ENCODE data around the gene P3H1.
"Not testable (repeated sequence)": the region's sequence is repeated elsewhere in the genome, so short reads cannot be mapped to it uniquely, and the experiment has no call there.

Gene P3H1

GRCh38 chr1:42730002-42730401, 36.8 kb downstream of the P3H1 start:
- FAIRE-seq: no peak

DNA sequence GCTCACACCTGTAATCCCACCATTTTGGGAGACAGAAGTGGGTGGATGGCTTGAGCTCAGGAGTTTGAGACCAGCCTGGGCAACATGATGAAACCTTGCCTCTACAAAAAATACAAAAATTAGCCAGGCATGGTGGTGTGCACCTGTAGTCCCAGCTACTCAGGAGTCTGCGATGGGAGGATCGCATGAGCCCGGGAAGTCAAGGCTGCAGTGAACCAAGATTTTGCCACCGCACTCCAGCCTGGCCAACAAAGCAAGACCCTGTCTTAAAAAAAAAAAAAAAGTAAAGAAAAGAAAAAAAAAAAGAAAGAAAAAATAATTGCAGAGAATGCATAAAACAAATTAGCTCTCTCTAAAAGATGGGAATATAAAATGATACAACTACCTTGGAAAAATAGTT, 41.0 kb downstream of the P3H1 start:
- not testable (repeated sequence) for FAIRE-seq

DNA sequence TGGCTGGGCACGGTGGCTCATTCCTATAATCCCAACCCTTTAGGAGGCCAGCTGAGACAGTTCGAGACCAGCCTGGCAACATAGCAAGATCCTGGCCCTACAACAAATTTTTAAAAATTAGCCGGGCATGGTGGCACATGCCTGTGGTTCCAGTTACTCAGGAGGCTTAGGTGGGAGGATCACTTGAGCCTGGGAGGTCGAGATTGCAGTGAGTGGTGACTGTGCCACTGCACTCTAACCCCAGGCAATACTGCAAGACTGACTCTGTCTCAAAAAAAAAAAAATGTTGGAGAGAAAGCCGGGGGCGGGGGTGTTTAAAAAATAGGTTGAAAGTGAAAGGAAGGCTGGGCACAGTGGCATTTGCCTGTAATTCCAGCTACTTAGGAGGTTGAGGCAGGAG, 43.3 kb downstream of the P3H1 start:
- FAIRE-seq: no peak

DNA sequence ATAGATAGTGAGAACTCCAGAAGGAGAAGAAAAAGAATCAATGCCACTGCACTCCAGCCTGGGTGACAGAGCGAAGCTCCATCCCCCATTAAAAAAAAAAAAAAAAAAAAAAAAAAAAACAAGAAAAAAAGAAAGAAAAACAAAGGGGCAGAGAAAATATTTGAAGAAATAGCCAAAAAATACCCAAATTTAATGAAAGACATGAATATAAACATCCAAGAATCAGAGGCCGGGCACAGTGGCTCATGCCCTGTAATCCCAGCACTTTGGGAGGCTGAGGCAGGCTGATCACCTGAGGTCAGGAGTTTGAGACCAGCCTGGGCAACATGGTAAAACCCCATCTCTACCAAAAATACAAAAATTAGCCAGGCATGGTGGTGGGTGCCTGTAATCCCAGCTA, 44.4 kb downstream of the P3H1 start:
- FAIRE-seq: not testable (repeated sequence)

DNA sequence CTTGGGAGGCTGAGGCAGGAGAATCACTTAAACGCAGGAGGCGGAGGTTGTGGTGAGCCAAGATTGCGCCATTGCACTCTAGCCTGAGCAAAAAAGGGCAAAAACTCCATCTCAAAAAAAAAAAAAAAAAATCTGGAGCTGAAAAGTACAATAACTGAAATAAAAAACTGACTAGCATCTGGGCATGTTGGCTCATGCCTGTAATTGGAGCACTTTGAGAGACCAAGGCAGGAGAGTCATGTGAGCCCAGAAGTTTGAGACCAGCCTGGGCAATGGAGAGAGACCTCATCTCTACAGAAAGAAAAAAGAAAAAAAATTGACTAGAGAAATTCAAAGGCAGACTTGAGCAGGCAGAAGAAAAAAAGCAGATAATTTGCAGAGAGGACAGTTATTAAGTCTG, 44.9 kb downstream of the P3H1 start:
- FAIRE-seq: no peak

DNA sequence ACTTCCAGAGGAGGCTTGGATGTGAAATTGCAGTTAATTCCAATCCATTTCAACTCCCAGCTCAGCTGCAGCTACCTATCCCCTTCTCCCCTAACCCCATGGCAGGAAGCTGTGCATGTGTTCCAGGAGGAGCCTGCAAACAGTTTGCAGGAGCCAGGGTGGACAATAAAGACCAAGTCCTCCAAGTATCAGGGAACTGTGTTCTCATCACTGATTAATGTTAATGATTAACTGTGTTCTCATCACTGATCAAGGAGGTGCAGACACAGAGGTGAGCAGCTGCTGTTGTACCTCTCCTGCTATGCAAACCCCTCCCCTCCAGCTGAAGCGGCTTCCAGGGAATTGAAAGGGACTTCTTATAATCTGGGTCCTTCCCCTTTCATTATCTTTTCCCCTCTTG, 46.0 kb downstream of the P3H1 start:
- no peak for FAIRE-seq

DNA sequence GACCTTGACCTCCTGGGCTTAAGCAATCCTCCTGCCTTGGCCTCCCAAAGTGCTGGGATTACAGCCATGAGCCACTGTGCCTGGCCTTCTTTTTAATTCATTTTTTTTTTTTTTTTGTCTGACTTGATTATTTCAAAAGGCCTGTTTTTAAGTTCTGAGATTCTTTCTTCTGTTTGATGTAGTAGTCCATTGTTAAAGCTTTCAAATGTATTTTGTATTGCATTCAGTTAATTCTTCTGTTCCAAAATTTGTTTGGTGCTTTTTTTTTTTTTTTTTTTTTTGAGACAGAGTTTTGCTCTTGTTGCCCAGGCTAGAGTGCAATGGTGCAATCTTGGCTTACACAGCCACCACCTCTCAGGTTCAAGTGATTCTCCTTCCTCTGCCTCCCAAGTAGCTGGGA, 52.4 kb downstream of the P3H1 start:
- FAIRE-seq: not testable (repeated sequence)

- no peak for FAIRE-seq
These were observed 53.5 kb downstream of the P3H1 start for GRCh38 chr1:42713293-42713692.

- FAIRE-seq: not testable (repeated sequence)
These were observed 54.0 kb downstream of the P3H1 start for GRCh38 chr1:42712808-42713207.

- FAIRE-seq: no peak
These were observed 62.9 kb downstream of the P3H1 start for GRCh38 chr1:42703888-42704464.

DNA sequence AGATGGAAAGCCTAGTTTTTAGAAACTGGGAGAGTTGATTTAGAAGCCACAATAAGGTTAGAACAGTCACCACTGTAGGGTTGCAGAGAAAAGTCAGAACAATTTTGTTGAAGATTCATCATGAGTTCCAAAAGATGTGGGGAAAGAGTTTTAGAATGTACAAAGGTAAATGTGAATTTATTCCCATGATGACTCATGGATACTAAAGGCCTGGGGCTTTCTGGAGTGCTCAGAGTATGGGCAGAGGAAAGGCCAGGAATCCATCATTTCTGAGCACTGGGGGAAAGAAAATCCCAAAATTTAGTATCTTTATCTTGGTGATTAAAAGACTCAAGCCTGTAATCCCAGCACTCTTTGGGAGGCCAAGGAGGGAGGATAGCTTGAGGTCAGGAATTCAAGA, 66.8 kb downstream of the P3H1 start:
- no peak for FAIRE-seq

DNA sequence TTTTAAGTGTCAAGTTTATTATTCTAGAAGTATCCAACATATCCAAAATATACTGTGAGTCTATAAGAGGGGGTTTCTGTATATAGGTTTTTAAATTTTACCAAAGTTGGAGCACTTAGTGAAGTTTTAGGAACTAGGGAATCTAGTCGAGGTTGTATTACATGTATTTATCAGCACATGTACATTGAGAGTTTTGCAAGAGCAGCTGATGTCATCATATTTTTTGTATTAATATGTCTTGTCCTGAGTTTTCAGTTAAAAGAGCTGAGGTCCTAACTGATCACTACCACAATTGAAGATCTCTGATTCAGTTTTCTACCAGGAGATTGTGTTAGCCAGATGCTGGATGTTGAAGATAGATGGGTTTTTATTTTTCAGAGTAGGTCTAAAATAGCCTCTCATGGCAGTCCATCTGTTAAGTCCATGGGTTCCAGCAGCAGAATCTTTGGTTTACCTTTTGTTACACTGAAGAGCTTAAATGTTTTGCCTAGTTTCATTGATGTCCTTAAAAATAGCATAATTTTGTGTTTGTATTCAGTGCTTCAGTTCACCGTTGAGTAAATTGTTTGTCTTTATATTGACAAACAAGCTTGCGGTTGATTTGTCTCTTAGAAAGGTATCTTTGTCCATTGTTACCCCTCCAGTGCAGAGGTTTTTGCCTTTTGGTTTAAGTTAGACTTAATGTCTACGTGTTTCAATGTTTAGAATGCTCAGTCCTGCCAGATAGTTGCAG, 68.6 kb downstream of the P3H1 start:
- no peak for FAIRE-seq

Measured in A204.1 (cell line).